HG02973 (cell line): ENCODE results near the gene SLFN5.
"Not testable (repeated sequence)": the region's sequence is repeated elsewhere in the genome, so short reads cannot be mapped to it uniquely, and the experiment has no call there.

ENCODE experiments used
- ATAC-seq: cut with Tn5 transposase; IDR thresholded peaks from one replicate; pipeline ENCODE4 v1.9.1; 2021; ENCODE audit warnings: moderate library complexity; ENCODE audit not compliant: unreplicated experiment

SLFN5 gene

GRCh38 chr17:35287286-35287811 lies 44.5 kb downstream of the SLFN5 start:
- ATAC-seq = no peak

DNA sequence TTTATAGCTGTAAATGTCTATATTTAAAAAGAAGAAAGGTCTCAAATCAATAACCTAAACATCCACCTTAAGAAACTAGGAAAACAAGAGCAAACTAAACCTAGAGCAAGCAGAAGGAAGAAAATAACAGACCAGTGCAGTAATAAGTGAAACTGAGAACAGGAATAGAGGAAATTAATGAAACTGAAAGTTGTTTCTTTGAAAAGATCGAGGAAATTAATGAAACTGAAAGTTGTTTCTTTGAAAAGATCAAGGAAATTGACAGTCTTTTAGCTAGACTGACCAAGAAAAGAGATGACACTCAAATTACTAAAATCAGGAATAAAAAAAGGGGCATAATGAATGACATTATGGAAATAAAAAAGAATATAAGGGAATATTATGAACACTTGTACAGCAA lies 46.4 kb downstream of the SLFN5 start:
- ATAC-seq = no peak

DNA sequence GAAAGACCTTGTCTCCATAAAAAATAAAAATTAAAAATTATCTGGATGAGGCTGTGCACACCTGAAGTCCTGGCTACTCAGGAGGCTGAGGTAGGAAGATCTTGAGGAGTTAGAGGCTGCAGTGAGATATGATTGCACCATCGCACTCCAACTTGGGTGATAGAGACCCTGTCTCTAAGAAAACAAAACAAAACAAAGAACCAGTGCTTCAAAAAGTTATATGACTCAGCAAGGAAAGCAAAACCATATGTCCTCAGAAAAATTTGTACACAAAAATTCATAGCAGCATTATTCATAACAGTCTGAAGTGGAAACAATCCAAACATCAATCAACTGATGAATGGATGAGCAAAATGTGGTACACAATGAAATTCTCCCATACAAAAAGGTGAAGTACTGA lies 48.9 kb downstream of the SLFN5 start:
- ATAC-seq = no peak

GRCh38 chr17:35293151-35293847 lies 50.4 kb downstream of the SLFN5 start:
- ATAC-seq = no peak

DNA sequence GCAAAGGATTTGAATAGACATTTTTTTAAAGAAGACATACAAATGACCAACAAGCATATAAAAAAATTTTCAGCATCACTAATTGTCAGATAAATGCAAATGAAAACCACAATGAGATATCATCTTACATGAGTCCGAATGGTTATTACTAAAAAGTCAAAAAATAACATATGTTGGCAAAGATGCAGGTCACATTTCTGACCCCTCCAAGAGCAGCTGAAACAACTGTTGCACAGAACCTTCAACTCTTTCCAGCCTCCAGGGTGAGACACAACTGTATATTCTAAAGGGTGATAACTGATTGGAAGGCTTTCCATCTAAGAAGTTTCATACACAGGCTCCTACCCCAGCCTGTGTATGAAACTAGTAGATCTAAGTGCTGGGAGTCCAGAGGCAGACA lies 51.9 kb downstream of the SLFN5 start:
- ATAC-seq = no peak

GRCh38 chr17:35295686-35296085 lies 52.8 kb downstream of the SLFN5 start:
- no peak for ATAC-seq

DNA sequence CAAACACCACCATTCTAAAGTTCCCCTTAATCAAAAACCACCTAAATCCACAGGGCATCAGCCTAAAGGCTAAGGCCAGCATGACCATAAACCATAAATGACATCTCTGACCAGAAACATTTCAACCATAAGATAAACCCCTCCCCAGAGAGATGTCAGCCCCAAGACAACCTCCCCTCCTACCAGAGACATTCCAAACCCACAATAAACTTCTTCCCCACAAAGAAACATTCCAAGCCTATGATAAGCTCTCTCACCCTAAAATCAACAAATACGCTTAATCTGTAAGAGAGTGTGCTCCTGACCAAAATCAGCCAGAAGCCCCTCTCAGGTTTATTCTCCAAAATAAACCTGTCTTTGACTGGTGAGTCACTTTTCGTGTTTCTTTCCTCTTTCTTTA lies 54.8 kb downstream of the SLFN5 start:
- ATAC-seq = no peak

GRCh38 chr17:35298639-35299038 lies 55.8 kb downstream of the SLFN5 start:
- ATAC-seq = no peak

GRCh38 chr17:35299135-35299534 lies 56.3 kb downstream of the SLFN5 start:
- no peak for ATAC-seq

DNA sequence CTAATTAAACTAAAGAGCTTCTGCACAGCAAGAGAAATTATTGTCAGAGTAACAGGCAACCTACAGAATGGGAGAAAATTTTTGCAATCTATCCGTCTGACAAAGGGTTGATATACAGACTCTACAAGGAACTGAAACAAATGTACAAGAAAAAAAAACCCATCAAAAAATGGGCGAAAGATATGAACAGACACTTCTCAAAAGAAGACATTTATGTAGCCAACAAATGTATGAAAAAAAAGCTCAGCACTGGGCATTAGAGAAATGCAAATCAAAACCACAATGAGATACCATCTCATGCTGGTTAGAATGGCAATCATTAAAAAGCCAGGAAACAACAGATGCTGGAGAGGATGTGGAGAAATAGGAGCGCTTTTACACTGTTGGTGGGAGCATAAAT lies 66.5 kb downstream of the SLFN5 start:
- ATAC-seq = not testable (repeated sequence)

- no peak for ATAC-seq
Measured at GRCh38 chr17:35312346-35312745, 69.5 kb downstream of the SLFN5 start.

- ATAC-seq = no peak
Measured at GRCh38 chr17:35312790-35313711, 70.2 kb downstream of the SLFN5 start.

DNA sequence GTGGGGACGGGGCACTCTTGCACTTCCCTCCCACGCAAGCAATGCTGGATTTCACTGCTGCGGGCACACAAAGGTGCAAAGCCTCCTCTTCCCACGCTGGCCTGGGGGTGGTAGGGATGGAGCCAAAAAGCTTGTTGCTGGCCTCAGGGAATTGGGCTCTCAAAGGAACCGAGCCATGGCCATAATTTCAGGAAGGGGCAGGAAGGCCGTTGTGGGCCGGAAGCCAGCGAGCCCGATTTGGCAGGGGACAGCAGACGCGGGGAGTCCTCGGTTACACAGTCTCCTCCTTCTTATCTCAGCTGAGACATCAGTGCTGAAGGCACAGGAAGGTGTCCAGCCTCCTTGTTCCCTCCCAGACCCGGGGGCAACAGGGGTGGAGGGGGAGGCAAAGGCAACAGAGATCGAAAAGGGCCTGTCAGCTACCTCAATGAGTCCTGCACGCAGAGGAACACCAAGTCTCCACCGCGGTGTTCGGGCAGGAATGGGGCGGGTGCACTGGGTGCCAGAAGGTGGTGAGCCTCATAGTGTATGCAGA lies 71.1 kb downstream of the SLFN5 start:
- ATAC-seq = no peak

DNA sequence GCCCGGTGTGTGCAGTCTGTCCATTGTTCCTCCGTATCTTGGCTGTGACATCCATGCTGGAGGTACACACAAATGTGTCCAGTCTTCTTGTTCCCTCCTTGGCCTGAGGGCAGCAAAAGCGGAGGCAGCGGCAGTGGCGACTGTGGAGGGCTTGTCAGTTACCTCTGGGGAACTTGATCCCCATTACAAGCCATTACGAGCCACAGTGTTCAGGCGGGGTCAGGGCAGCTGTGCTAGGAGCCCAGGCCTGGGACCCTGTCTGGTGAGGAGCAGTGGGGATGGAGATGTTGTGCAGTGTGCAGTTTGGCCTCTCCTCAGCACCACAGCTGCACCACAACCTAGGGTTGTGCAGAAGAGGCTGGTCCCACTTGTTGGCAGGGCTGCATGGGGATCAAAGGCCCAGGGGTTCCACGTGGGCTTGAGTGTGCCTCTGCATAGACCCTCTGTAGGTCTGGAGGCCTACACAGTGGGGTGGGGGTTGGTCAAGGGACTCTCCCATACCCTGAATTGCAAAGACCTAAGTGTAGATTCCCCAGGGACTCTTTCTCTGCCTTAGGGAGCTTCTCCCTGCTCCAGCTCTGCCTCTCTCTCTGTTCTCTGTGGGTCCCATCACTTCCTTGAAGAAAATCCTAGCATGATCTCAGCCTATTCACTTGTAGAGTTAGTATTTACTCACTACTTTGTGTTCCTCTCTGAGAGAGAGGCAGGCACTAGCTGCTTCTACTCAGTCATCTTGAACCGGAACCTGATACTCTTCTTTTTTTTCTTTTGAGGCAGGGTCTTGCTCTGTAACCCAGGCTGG lies 71.7 kb downstream of the SLFN5 start:
- ATAC-seq = no peak

- no peak for ATAC-seq
Measured at GRCh38 chr17:35315283-35315682, 72.4 kb downstream of the SLFN5 start.

DNA sequence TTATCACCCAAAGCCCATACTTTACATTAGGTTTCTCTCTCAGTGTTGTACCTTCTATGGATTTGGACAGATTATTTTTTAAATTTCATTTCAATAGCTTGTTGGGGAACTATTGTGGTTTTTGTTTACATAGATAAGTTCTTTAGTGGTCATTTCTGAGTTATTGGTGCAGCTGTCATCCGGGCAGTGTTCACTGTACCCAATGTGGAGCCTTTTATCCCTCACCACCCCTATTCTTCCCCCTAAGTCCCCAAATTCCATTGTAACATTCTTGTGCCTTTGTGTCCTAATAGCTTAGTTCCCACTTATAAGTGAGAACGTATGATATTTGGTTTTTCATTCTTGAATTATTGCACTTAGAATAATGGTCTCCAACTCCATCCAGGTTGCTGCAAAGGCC lies 73.1 kb downstream of the SLFN5 start:
- no peak for ATAC-seq

GRCh38 chr17:35322749-35323148 lies 79.9 kb downstream of the SLFN5 start:
- ATAC-seq = no peak
